HuH-7 (cell line): ENCODE data around the gene CBX5.
"Not testable (repeated sequence)": the region's sequence is repeated elsewhere in the genome, so short reads cannot be mapped to it uniquely, and the experiment has no call there.

Experiments used
- DNase-seq: peaks from one replicate; pipeline ENCODE4 v3.0.0; 2011; ENCODE audit warnings: low spot score

Gene CBX5

DNA sequence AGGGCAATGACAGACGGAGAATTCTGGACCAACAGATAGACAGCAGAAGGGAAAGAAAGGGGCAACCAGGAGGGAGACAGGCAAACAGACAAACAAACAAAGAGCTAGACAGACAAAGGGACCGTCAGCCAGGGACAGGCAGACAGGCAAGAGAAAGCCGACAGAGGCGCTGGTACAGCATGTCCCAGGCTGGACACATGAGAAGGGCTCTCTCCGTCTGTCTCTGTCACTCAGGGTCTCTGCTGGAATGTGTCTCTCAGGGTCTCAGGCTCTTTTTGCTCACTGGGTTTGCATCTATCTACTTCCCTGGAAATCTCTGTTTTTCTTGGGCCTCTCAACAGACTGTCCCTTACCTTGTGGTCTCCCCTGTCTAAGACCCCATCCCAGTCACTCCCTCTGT is 82.9 kb downstream of the CBX5 start:
- no peak for DNase-seq

DNA sequence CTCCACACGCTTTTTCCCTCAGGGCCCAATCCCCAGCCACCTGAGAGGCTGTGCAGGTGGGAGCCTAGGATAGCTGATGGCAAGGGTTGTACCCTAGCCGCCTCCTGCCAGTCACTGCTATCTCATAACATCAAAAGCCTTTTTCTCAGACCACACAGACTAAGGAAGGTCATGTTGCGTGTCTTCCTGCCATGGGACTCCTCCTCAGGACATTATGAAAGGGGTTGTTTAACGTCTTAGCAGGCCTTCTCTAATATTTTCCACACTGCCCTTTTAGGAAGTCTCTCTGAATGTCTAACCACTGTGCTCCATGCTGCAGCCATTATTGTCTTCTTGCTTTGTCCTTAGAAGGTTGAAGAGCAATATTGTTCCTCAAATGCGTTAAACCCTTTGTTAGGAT is 83.5 kb downstream of the CBX5 start:
- no peak for DNase-seq

DNA sequence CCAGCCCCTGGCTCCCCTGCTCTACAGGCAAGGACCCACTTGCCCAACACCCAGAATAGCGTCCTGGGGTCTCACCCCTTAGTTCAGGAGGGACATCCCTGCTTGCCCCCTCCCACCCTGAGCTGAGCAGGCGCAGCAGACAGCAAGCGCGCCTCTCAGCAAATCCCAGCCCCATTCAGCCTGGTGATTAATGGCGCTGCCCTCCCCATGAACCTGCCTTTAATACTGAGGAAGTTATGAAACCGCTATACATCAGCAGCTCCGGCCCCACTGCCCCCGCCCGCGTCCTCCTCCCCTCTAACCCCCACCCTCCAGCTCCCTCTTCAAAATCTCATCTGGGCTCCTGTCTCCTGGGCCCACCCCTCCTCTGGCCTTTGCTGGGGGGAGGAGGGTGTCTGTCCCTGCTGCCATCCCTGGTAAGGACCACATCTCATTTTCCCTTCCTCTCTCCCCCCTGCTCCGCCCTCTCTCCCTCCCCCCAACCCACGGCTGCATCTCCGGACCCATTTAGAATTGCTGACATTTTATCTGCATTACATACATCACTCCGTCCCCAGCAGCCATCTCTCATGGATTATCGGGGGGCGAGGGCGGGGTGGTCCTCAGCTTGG is 84.1 kb downstream of the CBX5 start:
- no peak for DNase-seq

DNA sequence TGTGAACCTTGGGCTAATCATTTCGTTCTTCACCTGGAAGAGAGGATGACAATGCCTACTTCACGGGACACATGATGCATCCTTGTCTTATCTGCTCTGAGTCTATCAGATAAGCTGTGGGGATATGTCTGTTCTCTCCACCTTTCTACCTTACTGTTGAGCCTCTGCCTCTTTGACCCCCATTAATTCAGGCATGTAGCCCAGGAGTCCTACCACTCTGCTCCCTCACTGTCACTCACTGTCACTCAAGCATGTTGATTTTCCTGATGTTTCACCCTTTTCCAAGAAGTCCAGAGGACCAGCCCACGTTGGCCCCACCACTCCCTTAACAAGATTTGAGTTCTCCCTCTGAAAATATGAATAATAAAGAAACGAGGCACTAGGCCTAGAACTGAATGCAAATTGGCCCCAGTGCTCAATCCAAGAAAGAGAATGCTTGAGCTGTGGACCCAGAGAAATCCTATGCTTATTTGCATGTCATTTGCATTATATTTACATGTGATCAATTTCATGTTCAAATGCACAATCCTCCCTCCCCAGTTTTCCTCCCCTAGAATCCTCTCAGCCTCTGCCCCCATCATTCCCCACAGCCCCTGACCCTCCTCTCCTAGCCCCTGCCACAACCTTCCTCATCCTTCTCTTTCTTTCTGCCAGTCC is 84.7 kb downstream of the CBX5 start:
- DNase-seq = no peak

DNA sequence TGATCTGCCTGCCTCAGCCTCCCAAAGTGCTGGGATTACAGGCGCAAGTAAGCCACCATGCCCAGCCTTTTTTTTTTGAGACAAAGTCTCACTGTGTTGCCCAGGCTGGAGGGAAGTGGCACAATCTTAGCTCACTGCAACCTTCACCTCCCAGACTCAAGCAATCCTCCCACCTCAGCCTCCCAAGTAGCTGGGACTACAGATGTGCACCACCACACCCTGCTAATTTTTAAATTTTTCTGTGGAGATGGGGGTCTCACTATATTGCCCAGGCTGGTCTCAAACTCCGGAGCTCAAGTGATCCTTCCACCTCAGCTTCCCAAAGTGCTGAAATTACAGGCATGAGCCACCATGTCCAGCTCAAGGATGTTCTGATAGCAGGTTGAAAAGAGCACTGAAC is 85.3 kb downstream of the CBX5 start:
- not testable (repeated sequence) for DNase-seq

DNA sequence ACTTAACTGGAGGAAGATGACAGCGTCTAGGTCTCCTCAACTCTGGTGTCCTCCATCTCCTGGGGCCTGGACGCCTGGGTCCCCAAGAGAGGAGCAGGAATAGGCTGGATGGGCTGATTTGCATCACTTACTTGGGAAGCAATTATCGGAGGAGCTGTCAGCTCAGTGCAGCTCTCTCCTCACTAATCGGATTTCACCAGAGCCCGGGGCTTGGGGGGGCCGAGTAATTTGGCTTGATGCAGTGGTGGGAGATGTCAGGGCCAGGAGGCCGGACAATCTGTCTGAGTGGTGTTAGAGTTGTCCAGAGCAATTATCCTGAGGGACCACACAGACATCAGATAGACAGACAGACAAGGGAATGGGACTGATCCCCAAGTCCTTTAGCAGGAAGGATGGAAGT is 86.5 kb downstream of the CBX5 start:
- DNase-seq = no peak

DNA sequence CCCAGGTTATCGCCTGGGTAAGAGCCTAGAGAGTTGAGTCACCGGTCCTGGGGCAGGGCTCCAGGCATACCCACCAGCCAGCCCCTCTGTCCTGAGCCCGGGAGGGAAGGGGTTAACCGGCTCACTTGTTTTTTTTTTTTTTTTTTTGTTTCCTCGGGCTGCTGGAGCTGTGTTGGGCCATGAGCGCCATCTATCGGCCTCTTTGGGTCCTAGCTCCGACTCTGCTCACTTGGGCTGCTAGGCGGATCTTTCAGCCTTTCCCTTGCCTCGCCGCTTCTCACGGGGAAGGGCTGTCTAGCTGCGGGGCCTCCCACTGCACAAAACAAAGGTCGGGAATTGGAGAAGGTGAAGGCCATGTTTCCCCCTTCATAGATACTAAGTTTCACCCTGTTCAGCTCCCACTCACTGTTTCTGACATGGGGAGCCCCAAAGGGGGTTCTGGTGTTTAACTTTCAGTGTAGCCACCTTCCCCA is 88.3 kb downstream of the CBX5 start:
- peak; percentile 82 for DNase-seq

DNA sequence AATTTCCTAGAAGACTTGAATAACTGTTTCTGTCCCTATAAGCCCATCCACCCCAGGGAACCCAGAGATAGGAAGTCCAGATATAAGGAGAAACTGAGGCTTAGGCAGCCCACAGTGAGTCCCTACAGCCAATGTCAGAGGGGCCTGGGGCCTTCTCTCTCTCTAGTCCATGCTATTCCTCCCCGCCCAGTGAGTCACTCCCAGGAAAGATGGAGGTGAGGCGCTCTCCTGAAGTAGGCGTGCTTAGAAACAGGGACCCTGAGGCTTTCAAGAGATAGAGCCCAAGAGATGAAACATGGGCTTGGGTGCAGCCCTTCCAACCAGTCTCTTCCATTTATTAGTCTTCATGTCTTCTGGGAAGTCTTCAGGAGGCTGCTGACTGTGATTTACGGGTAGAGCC is 88.8 kb downstream of the CBX5 start:
- no peak for DNase-seq

DNA sequence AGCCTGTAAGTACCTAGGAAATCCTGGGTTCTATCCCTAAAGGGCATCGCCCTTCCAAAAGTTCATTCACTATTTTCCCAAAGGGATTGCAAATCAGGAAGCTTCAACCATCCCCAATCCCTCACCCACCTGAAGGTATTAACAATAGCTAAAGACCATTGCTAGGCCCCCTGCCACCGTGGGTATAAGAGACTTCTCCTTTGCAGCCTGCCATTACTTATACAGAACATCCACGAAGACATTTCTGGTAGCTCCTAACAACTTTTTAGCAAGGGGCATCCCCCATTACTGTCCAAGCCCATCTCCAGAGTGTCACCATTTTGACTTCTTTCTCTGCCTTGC is 90.8 kb downstream of the CBX5 start:
- DNase-seq = no peak

DNA sequence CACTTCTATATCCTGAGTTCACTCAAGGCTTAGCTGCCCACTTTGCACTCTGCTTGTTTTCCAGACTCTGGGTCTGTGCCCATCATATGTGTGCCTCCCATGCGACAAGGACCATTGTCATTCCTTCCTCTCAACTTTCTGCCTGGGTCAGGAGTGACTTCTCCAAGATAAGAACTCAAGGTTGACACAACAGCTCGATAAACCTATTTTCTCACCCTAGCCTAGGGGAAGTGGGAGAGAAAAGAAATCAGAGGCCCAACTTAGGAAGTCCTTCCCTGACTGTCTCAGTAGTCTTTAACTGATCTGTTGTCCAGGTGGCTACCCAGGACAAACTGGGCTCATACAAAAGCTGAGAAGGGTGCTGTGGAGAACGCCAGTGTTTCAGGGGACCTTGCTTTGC is 92.8 kb downstream of the CBX5 start:
- DNase-seq = no peak

DNA sequence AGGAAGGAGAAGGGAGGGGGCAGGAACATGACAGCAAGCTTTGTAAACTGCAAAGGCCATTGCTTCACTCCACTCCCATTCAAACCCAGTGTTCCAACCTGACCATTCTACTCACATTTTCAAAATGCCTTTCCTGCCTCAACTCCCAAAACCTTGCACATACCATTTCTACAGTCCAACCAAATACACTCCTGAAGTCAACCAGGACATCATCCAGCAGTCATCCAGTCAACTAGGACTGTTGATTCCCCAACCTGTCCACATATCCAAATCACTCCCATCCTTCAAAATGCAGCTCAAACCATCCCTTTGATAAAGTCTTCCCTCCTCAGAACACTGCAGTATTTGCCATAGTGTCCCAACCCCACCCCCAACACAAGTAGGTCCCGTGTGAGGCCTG is 94.0 kb downstream of the CBX5 start:
- DNase-seq = no peak

DNA sequence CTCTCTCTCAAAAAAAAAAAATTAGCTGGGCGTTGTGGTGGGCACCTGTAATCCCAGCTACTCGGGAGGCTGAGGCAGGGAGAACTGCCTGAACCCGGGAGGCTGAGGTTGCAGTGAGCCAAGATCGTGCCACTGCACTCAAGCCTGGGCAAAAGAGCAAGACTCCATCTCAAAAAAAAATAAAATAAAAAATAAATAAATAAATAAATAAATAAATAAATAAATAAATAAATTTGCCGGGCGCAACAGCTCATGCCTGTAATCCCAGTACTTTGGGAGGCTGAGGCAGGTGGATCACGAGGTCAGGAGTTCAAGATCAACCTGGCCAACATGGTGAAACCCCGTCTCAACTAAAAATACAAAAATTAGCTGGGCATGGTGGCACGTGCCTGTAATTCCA is 94.6 kb downstream of the CBX5 start:
- not testable (repeated sequence) for DNase-seq

DNA sequence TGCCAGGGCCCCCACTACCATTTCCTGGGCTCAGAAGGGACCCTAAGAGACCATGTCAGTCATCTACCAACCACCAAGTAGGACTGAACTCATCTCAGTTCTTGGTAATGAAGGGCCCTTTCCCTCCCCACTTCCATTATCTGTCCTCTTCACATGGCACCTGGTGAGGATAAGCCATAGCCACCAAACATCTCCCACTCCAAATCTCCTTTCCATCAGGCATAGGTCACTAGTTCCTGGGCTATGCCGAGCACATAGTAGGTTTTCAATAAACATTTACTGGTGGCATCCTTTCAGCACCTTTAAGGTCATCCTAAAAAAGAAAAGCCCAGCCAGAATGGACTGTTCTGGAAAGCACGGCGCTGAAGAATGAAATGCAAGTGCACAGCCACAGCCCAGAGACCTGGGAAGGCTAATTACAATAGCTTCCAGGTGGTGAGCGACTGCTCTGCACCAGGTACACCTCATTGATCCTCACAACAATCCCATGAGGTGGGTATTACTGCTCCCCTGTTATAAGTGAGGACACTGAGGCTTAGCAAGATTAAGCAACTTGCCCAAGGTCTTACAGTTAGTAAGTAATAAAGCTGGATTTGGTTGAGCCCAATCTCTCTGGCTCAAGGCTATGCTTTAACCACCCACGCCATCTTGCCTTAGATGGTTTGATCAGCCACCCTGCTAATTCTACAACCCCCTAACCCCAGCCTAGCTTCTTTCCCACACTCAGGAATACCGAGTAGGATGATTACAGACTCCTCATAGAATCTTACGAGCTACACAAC is 95.7 kb downstream of the CBX5 start:
- no peak for DNase-seq

DNA sequence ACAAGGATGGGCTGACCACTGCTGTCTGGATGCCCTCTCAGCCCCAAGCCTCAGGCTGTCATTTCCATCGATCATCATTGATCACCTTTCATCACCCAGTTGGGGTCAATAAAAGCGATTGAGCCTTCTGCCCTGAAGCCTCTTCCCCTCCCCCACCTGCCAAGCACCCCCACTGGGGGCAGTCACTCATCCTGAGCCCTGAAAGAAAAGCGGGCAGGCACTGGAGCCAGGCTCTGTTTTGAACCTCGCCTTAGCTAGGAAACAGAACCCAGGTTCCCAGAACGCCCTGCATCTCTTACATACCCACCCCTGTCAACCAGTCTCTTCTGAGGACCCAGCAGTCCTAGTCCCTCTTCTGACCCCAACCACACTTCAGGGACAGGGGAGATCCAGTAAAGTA is 96.9 kb downstream of the CBX5 start:
- DNase-seq = no peak

DNA sequence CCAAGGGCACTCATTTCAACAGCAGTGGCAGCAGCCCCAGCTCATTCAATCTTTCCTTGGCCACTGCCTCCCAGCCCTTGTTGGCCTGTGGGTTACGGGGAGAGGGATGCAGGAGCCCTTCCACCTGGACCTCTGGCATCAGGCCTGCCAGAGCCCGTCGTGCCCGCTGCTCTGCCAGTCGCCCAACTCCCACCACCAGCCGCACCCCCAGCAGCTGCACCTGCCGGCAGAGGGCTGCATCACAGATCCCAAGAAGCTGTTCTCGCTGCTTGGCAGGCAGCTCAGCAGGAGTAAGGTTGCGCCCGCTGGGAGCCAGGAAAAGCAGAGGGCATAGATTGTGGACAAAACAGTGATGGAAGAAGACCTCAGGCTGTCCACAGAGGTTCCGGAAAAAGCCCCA is 97.8 kb downstream of the CBX5 start:
- DNase-seq = no peak
